Body of pancreas (tissue), 4 donors: ENCODE results near the gene TMPRSS2. TPM values are rescaled to one million over a fixed set of nuclear protein-coding genes. Genes with fewer than 3 reads are reported as not detected.

Experiments used
- ATAC-seq: fragments of 150-250 bp; one replicate; pipeline ENCODE4 v1.9.1; 2016
- DNase-seq, 4 donors: peaks; one replicate each; pipeline ENCODE4 v3.0.0-alpha.2; 2019
- H3K27ac ChIP-seq, 4 donors: fragments of 200-600 bp; sonication (generic); 1 replicate in 3 of 4; 2 replicates in 1 of 4; pipeline versions ENCODE4 v1.5.1 to v1.6.1; 2016 to 2019; ENCODE audit warnings: mild to moderate bottlenecking in 1 of 4, mixed read lengths in 1 of 4, moderate library complexity in 1 of 4
- H3K27me3 ChIP-seq, 2 donors: fragments of 200-600 bp; sonication (generic); one replicate each; pipeline ENCODE4 v1.6.0; 2016; ENCODE audit warnings: mild to moderate bottlenecking in 1 of 2
- H3K36me3 ChIP-seq, 2 donors: fragments of 200-600 bp; sonication (generic); replicated peaks in 1 of 2; 2 replicates each; pipeline ENCODE4 v1.5.1; 2016; ENCODE audit warnings: low read depth in 2 of 2; ENCODE audit not compliant: insufficient read depth in 1 of 2
- H3K4me1 ChIP-seq: fragments of 200-600 bp; sonication (generic); one replicate; pipeline ENCODE4 v1.6.0; 2016
- H3K4me3 ChIP-seq, 2 donors: fragments of 200-600 bp; sonication (generic); 1 replicate in 1 of 2; 2 replicates in 1 of 2; pipeline ENCODE4 v1.5.1; 2016 to 2019
- H3K9me3 ChIP-seq, 3 donors: fragments of 200-600 bp; sonication (generic); 1 replicate in 2 of 3; 2 replicates in 1 of 3; pipeline ENCODE4 v1.5.1; 2016
- CTCF ChIP-seq, 7 experiments: fragments of 450-650 bp in 4 of 7; fragments of 200-600 bp in 3 of 7; sonication (generic) in 3 of 7; IDR thresholded peaks; one replicate each; pipeline ENCODE4 v1.5.1; 2016 to 2019; ENCODE audit warnings: antibody characterized with exemption in 7 of 7
- POLR2A ChIP-seq, 3 donors: fragments of 450-650 bp; IDR thresholded peaks; one replicate each; pipeline ENCODE4 v1.6.1; 2016; ENCODE audit warnings: antibody characterized with exemption in 3 of 3, mild to moderate bottlenecking in 2 of 3
- WGBS, 2 donors: methylation state at CpG; one replicate each; pipeline ENCODE4 v1.1.5; 2017; 5-methylcytosine and 5-hydroxymethylcytosine counted together
- intact Hi-C: fragments of 100-400 bp; cut with DNase I; formaldehyde crosslinking; loops from one replicate; pipeline ENCODE4 v1.15.1; 2023
- total RNA-seq, 2 donors: library from RNA; depleted of rRNA; stranded (reverse); fragments of >200 nt; gene quantifications; one replicate each; pipeline ENCODE4 v1.1.0, GENCODE V29; 2016

TMPRSS2 gene
- total RNA-seq, 2 donors from 2014 or later = 45.7 to 60.3 TPM

DNA sequence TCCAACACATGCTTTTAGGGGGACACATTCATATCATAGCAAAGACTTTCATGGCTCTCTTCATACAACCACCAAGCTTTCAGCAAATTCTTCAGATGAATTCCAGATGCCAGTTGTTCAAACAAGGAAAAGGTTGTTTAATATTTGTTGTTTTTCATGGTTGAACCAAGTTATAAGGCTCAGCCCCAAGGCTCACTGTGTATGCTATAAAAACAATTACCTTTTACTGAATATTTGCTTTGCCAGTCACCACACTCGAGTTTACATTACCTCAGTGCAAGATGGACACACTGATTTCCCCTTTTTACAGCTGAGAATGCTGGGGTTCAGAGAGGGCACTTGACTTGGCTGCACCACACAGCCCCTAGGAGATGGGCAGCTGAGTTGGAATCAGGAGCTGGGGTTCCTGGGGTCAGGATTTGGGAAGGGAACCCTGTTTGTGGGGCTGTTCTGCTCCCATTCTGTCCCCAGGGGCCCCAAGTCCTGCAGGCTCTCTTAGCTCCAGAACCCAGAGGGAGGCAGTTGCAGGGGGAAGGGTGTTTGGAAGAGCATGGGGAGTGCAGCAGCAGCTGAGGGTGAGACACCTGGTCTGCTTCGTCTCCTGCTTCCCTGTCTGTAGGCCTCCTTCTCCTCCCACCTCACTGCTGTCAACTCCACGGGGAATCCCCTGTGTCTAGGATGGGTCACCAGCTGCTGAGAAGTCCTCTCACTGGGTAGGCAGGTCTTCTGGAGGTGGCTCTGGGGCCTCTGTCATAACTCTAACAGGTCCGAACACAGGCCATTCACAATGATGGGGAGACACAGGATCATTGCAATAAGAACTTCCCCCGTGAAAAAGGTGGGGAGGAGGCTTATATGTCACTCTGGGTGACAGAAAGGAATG, 12.8 kb upstream of the TMPRSS2 start:
- no peak for DNase-seq
- no peak for ATAC-seq
- Histone ChIP-seq H3K4me1 (peaks cover 4% of the 10 kb centered on the region), H3K9me3 (no peaks in the 10 kb centered on the region), H3K27ac (no peak overlapping the region), H3K4me3 (no peak overlapping the region), H3K27me3 (no peaks in the 10 kb centered on the region), H3K36me3 (no peaks in the 10 kb centered on the region)
- no peak for TF ChIP-seq CTCF (IDR thresholded peaks at IDR 0.05)
- no peak for TF ChIP-seq POLR2A (IDR thresholded peaks at IDR 0.05)
- WGBS, 2 donors = 73% methylated on average over 5 of the region's 5 CpGs
- intact Hi-C loops = no loop called here

GRCh38 chr21:41519806-41520559, 12.0 kb upstream of the TMPRSS2 start:
- Histone ChIP-seq H3K9me3 (no peaks in the 10 kb centered on the region), H3K27me3 (no peaks in the 10 kb centered on the region), H3K36me3 (no peaks in the 10 kb centered on the region), H3K27ac (no peak overlapping the region), H3K4me1 (no peaks in the 10 kb centered on the region), H3K4me3 (no peak overlapping the region)
- 85 to 87% methylated on average over 9 of the region's 9 CpGs for WGBS, 2 donors
- TF ChIP-seq POLR2A (IDR thresholded peaks at IDR 0.05) (no peak), CTCF (IDR thresholded peaks at IDR 0.05) (no peak)
- DNase-seq (no peak), ATAC-seq (no peak)
- intact Hi-C loops = no loop called here

DNA sequence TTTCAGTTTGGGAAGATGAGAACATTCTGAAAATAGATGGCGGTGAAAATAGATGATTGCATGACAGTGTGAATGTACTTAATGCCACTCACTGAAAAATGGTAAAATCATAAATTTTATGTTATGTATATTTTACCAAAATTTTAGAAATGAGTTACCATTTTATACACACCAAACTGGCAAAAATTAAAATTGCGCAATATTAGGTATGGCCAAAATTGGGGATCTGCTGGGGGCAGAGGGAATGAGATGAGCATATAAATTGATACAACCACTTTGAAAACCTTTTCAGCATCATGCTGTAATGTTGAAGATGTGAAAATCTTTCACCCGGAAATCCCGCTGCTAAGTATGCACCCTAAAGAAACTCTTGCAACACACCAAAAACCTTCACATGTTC, 10.8 kb upstream of the TMPRSS2 start:
- intact Hi-C loops = no loop called here
- DNase-seq = no peak

DNA sequence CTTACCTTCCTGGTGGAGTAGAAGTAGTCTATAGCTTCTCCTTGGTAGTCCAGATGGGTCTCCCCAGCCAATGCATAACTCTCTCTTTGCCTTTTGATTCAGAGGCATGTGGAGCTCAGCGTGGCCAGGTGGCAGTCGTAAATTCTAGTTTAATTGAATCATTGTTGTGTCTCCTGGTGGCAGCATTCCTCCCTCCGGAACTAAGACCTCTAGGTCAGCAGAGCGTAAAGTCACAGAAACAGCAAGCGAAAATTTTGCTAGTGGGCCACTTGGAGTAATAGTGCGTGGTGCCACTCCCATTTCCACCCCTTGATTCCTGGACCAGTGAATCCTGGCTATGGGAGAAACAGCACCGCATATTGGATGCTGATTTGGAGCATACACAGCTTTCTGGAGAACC, 3.9 kb upstream of the TMPRSS2 start:
- H3K4me1 ChIP-seq = peaks cover 34% of the 10 kb centered on the region
- no peak overlapping the region for H3K4me3 ChIP-seq
- H3K36me3 ChIP-seq = no peaks in the 10 kb centered on the region
- no peaks in the 10 kb centered on the region for H3K27me3 ChIP-seq
- no peak for ATAC-seq
- intact Hi-C loops = no loop called here
- H3K9me3 ChIP-seq = no peaks in the 10 kb centered on the region
- no peak overlapping the region for H3K27ac ChIP-seq
- DNase-seq = no peak
- WGBS, 2 donors = 73 to 79% methylated on average over 7 of the region's 7 CpGs
- TF ChIP-seq CTCF (IDR thresholded peaks at IDR 0.05) (no peak), POLR2A (IDR thresholded peaks at IDR 0.05) (no peak)

More for the DNA sequence above, 10.8 kb upstream of the TMPRSS2 start:
- Histone ChIP-seq H3K27me3 (no peaks in the 10 kb centered on the region), H3K36me3 (no peaks in the 10 kb centered on the region), H3K4me1 (no peaks in the 10 kb centered on the region), H3K9me3 (no peaks in the 10 kb centered on the region), H3K4me3 (no peak overlapping the region), H3K27ac (no peak overlapping the region)
- ATAC-seq = no peak
- 88 to 93% methylated on average over 4 of the region's 4 CpGs for WGBS, 2 donors
- TF ChIP-seq POLR2A (IDR thresholded peaks at IDR 0.05) (no peak), CTCF (IDR thresholded peaks at IDR 0.05) (no peak)
